Measurements from ENCODE around the gene TBC1D14.

GRCh38 chr4:7051905-7052304, 142.3 kb downstream of the TBC1D14 start:
- TF ChIP-seq POLR2A (IDR thresholded peaks at IDR 0.05; ENCODE audit: low read length) (no peak), GATA1 (IDR thresholded peaks at IDR 0.05; ENCODE audit: low read depth, low read length) (no peak)

Measured in erythroblast (primary cell).